MM.1S (cell line): ENCODE data around the gene ELP4.

Source experiments
- EZH2 ChIP-seq: fragments of 300-600 bp; sonication (generic); optimal IDR thresholded peaks from 2 replicates; pipeline ENCODE3; 2017; ENCODE audit warnings: low read depth, mild to moderate bottlenecking, antibody characterized with exemption, low read length, mixed read lengths
- EZH2phosphoT487 ChIP-seq: fragments of 300-600 bp; sonication (generic); IDR thresholded peaks from 2 replicates; pipeline ENCODE4 v1.6.1; 2018; ENCODE audit warnings: antibody characterized with exemption, low read length
- TF ChIP-seq, protein P1 (sequence below): fragments of 300-600 bp; sonication (generic); IDR thresholded peaks from 2 replicates; pipeline ENCODE4 v1.5.1; 2016; ENCODE audit warnings: antibody characterized with exemption, low read length, mixed read lengths

DNA sequence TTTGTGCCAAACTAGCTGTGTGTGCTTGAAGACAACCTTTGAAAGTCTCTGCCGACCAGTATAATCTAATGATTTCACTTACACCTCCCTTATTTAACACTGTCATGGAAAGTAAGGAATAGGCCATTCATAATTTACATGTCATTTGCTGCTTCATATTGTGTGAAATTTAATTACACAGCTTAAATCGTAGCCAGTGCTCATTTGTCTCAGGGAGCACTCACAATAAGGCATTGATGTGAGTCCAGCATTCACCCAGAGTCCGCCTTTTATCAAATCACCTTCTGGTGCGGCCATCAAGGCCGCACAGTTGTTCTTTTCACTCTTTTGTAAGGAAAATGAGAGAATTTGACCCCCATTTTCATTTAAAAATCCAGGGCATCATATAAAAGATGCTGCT, 254.7 kb downstream of the ELP4 start:
- TF ChIP-seq, protein P1, sequence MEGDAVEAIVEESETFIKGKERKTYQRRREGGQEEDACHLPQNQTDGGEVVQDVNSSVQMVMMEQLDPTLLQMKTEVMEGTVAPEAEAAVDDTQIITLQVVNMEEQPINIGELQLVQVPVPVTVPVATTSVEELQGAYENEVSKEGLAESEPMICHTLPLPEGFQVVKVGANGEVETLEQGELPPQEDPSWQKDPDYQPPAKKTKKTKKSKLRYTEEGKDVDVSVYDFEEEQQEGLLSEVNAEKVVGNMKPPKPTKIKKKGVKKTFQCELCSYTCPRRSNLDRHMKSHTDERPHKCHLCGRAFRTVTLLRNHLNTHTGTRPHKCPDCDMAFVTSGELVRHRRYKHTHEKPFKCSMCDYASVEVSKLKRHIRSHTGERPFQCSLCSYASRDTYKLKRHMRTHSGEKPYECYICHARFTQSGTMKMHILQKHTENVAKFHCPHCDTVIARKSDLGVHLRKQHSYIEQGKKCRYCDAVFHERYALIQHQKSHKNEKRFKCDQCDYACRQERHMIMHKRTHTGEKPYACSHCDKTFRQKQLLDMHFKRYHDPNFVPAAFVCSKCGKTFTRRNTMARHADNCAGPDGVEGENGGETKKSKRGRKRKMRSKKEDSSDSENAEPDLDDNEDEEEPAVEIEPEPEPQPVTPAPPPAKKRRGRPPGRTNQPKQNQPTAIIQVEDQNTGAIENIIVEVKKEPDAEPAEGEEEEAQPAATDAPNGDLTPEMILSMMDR = no peak
- no peak for TF ChIP-seq EZH2
- TF ChIP-seq EZH2phosphoT487 = no peak
